GM12873 (cell line): ENCODE measurements around the gene ATG3.

Experiments used
- TF ChIP-seq, protein P1 (sequence below): IDR thresholded peaks from 2 replicates; pipeline ENCODE4 v1.5.1; 2012; ENCODE audit warnings: low read depth, mild to moderate bottlenecking, moderate library complexity, low read length, control low read depth; ENCODE audit not compliant: insufficient read depth; ENCODE audit errors: missing control alignments

ATG3 gene

DNA sequence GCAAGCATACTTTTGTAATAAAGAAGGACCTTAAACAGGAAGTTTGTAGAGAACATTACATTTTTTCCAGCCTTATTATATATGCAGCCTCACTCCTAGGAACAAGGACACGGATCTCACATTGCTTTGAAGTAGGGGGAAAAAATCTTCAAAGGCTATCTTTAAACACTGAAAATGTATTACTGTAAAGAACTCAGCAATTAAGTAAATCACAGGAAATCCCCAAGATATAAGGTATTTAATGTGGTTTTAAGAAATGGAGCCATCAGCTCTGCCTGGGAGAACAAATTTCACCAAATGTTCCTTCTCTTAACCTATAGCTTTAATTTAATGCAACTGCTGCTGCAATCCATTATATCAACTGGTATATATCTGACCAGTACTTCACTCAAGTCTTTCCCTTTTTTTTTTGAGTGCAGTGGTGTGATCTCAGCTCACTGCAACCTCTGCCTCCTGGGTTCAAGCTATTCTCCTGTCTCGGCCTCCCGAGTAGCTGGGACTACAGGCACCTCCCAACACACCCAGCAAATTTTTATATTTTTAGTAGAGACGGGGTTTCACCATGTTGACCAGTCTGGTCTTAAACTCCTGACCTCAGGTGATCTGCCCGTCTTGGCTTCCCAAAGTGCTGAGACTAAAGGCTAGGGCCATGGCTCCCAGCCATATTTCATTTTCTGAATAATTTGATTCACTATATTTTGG lies 65.2 kb downstream of the ATG3 start:
- TF ChIP-seq, protein P1, sequence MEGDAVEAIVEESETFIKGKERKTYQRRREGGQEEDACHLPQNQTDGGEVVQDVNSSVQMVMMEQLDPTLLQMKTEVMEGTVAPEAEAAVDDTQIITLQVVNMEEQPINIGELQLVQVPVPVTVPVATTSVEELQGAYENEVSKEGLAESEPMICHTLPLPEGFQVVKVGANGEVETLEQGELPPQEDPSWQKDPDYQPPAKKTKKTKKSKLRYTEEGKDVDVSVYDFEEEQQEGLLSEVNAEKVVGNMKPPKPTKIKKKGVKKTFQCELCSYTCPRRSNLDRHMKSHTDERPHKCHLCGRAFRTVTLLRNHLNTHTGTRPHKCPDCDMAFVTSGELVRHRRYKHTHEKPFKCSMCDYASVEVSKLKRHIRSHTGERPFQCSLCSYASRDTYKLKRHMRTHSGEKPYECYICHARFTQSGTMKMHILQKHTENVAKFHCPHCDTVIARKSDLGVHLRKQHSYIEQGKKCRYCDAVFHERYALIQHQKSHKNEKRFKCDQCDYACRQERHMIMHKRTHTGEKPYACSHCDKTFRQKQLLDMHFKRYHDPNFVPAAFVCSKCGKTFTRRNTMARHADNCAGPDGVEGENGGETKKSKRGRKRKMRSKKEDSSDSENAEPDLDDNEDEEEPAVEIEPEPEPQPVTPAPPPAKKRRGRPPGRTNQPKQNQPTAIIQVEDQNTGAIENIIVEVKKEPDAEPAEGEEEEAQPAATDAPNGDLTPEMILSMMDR = no peak

GRCh38 chr3:112492124-112492523 lies 69.6 kb downstream of the ATG3 start:
- TF ChIP-seq, protein P1 = no peak

DNA sequence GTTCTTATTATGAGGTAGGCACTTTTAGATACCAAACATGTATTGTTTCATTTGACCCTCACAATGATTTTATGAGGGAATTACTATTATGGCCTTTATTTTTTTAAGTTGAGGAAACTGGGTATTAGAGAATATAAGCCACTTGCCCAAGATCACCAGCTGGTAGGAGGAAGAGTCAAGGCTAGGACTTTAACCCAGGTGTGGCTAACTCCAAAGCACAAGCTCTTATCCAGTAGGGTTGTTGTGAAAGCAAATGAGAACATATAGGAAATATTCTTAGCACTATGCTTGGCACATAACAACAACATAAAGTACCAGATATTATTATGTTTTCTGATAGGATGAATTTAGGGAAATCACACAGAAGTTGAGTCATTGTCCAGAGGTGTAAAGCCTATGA lies 70.4 kb downstream of the ATG3 start:
- TF ChIP-seq, protein P1 = no peak

- TF ChIP-seq, protein P1 = no peak
Measured at GRCh38 chr3:112489674-112490479, 71.9 kb downstream of the ATG3 start.

GRCh38 chr3:112486811-112487505 lies 74.8 kb downstream of the ATG3 start:
- TF ChIP-seq, protein P1 = no peak

- TF ChIP-seq, protein P1 = no peak
Measured at GRCh38 chr3:112484352-112484751, 77.4 kb downstream of the ATG3 start.

- TF ChIP-seq, protein P1 = no peak
Measured at GRCh38 chr3:112482675-112483074, 79.1 kb downstream of the ATG3 start.
